Midbrain (tissue), 1 donor: ENCODE measurements around the gene SRD5A3.
A peak's percentile ranks its signal among the peaks of the same experiment; 100 is the strongest.

Experiments used
- DNase-seq: peaks from one replicate; lab custom pipeline; 2025; lab: John Stamatoyannopoulos, UW

The SRD5A3 gene

DNA sequence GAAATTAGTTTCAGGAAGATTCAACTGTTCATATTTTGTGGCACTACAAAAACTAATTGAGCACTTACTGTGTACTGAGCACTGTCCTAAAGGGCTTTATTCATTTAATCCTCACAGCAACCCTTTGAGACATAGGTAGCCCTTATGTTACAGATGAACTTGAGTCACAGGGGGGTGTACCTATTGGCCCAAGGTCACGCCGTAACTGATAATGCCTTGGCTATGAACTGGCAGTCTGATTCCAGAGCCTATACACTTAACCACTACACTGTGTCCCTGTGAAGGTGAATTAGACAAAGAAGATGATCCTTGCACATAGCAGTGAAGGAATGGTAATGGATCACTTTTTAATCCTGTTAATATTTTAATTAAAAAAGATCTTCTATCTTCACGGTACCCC, 61.7 kb downstream of the SRD5A3 start:
- DNase-seq, result no peak

DNA sequence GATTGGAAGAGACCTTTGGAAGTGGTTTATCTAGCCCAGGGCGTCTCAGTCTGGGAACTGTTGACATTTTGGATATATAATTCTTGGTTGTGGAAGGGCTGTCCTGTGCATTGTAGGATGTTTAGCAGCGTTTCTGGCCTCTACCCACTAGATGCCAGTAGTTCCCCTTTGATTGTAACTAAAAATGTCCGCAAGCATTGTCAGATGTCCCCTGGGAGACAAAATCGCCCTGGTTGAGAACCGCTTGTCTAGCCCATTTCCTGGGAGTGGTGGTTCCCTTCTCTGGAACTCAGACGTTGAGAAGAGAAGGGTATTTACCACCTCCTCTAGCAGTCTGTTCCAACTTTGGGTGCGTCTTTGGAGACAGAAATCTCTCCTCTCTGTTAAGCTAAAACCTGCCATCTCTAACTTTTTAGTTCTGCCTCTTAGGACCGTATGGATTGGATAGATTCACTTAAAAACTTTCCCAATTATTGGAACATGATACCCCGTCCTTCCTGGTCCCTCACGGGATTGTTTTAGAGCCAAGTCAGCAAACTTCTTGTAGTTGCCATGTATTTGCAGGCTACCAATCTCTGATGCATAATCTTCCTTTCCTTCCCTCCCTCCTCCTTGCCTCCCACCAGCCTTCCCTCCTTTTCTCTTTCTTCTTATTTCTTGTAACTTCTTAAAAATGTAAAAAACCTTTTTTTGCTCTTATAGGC, 63.6 kb downstream of the SRD5A3 start:
- peak; percentile 40 for DNase-seq

- DNase-seq, result no peak
Measured at GRCh38 chr4:55410431-55410830, 64.4 kb downstream of the SRD5A3 start.

GRCh38 chr4:55411621-55412020, 65.6 kb downstream of the SRD5A3 start:
- DNase-seq, result no peak

DNA sequence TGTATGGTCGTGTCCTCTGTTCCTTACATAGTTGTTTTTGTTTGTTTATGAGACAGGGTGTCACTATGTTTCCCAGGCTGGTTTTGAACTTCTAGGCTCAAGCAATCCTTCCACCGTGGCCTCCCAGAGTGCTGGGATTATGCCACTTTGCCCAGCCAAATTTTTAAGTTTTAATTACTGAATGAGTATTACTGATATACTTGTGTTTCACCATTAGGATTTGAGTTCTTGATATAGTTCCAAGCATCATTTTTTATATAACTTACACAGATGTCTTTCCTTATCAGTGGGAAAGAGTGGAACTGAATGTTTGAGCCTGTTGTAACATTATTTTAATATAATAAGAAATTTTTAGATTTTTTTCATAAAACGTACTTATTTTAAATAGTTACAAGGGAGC, 70.1 kb downstream of the SRD5A3 start:
- DNase-seq, result no peak
